NCI-H345 treated with DMSO at 0.1 percent for 48 hours (cell line): ENCODE results near the gene OR52N2.
A peak's percentile ranks its signal among the peaks of the same experiment; 100 is the strongest.

Experiments used
- DNase-seq: peaks from one replicate; lab custom pipeline; 2025; ENCODE audit not compliant: unreplicated experiment; lab: John Stamatoyannopoulos, UW

OR52N2 gene

DNA sequence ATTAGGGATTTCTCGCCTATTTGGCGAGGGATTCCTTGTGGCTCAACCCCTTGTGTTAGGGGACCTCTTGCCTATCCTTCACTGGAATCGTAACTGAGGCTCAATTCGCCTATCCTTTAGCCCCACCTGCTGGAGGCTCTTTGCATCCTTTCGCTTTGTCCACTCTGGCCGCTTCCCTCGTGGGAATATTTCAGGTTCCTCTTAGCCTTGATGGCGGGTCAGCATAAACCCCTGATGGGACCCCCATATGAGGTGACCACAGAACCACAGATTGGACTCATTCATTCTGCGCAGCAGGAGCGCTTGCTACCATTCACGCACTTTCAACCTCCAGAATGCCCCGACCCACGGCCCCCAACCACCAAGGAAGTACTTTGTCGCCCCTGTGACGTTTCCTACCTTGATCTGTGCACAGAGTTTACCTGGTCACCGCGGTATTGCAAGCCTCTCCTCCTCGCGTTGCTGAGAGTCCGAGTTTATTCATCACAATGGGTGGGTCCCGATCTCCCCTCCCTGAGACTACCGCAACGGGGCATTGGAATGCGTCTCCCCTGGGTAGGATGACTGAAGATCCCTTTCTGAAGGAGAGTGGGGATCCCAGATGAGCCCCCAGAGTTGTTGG is at the start of gene OR52N2:
Gene OR52N2, plus strand, starts transcription at position 425 of the 622 bp plus-strand sequence. CDS start 11,412 bp downstream, outside the sequence.
- peak; percentile 66 for DNase-seq

DNA sequence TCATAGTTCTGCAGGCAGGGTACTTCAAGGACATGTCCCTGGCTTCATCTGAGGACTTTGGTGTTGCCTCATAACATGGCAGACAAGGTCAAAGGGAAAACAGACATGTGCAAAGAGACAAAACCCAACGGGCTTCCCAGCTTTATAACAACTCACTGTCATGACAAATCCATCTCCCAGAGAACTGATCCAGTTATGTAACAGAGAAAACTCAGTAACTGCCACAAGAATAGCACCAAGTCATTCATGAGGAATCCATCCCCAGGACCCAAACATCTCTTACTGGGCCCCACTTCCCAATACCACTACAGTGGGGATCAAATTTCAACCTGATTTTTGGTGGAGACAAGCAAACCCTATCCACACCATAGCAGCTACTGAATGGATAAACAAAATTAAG is 41.7 kb upstream of the OR52N2 start:
- no peak for DNase-seq

DNA sequence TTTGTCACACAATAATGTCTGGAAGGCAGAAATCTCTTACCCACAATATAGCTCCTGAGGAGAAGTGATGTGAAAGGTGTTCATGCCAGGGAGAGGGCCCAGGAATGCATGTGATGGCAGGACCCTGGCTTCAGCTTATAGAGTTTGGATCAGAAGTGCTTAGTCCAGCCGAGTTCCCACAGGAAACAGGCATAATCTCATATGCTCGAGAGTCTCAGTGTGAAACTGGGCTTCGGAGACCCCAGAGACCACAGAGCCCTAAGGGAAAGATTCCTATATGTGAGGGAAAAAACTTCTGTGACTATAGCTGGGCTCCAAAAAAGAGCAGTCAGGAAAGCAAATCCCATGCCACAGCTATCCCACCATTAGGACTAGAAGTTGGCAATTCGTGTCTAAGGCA is 25.5 kb upstream of the OR52N2 start, which contains the start of gene OR52N5:
Gene OR52N5, minus strand, starts transcription at position 101 of the 400 bp plus-strand sequence. CDS start 4,721 bp downstream, outside the sequence.
- DNase-seq, result no peak

DNA sequence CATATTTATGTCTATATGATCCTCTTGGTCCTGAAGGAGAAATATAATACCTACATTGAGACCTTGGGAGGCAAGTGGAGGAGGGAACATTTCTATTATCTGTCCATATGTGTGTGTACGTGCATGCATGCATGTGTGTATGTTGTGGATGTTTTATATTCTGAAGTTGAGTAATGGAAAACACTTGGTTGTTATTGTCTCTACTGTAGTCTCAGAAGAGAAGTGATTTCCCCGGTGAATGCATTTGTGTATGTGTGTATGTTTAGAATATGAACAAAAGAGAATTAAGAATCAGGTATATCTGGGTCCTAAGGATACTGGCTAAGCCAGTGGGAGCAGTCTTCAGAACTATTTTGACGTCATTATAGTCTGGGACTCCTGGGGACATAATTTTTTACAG is 17.6 kb upstream of the OR52N2 start, which contains the start of gene OR52N1:
Gene OR52N1, minus strand, starts transcription at position 101 of the 400 bp plus-strand sequence. CDS start 2,449 bp downstream, outside the sequence.
- DNase-seq, result no peak

DNA sequence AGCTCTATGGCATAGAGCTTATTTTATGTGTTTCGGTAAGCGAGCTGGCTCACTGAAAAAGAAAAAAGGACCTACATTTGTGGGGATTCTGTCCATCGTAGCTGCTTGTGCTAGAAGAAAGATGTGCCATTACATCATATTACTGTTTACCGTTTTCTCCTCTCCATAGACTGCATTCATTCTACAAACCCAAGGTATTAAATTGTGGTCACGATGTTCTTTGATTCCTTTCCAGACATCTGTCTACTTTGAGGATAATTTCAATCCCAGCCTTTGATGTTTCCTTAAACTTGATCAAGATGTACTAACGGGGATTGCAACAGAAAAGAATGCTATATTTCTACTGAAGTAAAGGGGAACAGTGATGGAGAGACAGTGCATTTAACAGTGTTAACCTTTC is 12.2 kb upstream of the OR52N2 start:
- DNase-seq, result no peak

DNA sequence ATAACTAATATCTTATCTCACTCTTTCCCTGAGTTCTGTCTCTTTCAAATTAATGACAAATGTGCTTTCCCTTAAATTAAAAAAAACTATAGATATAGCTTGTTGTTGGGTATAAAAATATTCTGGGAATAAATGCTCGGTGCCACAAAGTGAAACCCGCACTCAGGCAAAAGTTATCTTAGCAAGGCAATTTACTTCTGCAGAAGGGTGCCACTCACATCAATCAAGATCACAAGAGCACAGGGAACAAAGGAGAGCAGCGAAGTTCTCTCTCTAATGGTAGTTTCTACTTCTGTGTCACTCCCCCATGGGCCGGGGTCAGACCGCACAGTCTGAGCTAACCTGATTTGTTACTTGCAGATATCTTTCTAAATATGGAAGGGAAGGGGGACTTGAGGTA is 4.7 kb upstream of the OR52N2 start:
- DNase-seq, result no peak

DNA sequence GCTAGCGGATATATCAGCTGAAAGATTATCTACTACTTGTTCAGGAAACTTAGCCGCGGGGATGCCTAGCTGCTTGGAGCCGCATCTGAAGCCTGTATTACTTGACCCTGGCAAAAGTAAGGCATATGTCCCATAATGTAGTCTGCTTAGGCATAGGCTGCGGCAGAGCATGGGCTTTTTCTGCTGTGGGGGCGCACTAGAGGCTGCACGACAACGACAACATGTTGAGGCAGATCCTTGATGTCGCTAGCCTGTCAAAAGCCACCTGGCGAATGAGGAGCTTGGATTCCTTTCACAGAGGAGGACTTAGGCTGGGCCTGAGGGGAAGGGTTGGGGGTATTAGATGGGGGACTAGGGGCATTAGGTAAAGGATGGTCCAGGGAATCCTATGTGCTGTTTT is 1.1 kb upstream of the OR52N2 start:
- DNase-seq, result no peak

DNA sequence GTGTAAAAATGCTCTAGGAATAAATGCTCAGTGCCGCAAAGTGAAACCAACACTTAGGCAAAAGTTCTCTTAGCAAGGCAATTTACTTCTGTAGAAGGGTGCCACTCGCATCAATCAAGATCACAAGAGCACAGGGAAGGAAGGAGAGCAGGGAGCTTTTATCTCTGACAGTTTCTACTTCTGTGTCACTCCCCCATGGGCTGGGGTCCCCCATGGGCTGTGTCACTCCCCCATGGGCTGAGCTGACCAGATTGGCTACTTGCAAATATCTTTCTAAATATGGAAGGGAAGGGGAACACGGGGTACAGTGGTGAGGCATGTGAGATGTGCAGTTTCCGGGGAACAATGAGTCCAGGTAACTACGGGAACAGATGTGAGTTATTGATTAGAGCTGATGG is 397 bp downstream of the OR52N2 start:
- DNase-seq, result peak; percentile 30

DNA sequence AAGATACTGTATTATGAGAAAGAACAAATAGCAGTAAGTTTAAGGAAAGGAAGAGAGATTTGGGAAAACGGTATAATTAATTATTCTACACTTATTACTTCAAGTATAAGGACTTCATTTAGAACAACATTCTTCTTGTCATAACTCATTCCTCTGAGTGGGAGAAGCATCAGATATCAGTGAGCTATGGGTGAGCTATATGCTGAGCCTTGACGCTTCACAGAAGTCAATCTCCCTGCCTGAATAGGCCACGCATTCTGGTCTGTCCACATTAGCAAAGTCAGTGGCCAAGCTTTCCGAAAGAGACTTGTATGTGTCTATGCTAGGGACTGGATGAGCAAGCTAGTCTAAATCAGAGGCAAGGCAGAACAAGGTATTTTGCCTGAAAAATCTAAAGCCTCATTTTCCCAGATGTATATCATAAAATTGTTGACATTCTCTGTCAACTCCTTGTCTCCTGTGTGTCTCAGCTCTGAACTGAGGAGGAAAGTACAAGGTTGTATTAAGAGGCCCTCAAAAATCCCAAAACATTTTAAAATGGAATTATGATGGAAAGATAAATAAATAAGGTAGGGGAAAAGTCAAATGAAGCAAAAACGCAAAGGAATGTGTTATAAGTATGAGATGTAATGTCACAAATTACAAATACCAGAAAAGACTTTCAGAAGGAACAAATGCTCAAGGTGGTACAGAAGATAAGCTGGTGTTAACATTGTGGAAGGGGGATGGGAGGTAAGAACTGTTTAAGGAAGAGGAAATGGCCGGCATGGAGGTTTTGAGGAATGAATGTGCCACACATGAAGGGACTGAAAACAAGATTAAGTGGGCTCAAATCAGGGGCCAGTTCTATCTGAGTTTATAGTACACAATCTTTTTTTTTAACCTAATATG is 1.4 kb downstream of the OR52N2 start:
- no peak for DNase-seq

DNA sequence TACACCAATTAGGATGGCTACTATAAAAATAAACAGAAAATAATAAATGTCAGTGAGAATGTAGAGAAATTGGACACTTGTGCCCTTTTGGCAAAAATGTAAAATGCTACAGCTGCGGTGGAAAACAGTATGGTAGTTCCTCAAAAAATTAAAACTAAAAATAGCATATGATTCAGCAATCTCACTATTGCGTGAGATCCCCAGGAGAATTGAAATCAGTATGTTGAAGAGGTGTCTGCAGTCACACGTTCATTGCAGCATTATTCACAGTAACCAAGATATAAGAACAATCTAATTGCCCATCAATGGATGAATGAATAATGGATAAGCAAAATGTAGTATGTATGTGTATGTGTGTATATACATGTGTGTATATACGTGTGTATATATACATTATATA is 6.8 kb downstream of the OR52N2 start:
- no peak for DNase-seq

DNA sequence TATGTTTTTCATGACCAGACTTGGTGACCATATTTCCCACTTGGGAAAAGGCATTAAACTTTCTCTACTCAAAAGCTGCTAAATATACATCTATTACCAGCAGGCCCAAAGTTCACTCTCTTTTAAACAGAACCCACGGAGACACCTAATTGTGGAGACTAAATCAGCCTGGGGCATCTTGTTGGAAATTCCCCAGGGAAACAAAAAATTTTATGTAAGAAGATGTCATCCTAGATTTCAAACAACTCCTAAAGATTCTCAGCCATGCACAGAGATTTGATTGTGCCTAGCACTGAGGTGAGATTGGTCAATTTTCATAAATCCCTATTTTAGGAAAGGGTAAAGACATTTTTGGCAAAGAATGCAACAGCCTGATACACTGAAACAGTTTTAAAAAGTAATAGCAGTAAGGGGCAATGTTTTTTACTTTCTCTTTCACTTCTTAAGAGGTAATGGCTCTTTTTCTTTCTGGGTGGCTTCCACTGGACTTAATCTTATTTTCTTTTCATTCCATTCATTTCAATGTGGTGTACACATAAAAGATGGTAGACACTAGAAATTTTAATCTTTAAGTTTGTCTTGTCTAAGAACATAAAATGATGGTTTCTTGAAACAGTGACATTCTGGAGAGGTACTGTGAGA is 9.6 kb downstream of the OR52N2 start:
- no peak for DNase-seq

DNA sequence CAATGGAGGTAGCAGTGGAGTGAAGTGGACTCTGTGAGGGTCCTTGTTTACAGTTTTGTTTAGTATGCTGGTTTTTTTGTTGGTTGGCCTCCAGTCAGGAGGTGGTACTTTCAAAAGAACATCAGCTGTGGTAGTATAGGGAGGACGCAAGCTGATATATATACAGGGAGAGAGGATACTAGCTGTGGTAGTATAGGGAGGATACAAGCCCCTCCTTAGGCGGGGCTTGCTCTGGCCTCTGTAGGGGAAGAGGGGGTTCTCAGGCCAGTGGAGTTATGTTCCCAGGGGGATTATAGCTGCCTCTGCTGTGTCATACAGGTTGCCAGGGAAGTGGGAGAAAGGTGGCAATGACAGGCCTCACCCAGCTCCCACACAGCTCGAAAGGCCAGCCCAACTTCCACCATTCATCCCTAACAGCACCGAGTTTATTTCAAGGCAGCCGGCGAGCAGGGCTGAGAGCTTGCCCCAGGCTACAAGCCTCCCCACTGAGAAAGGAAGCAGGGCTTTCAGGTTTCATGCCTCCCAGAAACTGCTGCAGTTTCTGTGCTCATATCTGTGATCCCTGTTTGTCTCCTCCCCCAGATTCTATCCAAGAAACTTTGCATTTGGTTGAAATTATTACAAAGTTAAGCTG is 22.6 kb downstream of the OR52N2 start:
- DNase-seq, result no peak

DNA sequence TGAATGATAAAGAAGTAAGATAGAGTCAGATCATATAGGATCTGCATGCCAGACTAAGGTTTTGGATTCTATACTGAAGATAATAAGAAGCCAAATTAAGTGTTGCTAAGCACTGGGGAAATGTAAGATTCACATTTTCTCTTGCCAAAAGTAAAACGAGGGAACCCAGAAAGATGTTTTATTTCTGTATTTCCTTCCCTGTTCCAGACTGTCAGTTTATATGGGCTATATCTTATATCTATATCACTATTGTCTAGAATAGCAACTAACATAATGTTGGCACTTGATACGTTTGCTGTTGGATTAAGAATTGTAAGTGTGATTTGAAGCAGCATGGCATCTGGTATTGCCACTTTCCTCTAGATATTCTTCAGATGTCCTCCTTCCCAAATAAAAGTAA is 24.7 kb downstream of the OR52N2 start:
- DNase-seq, result no peak

DNA sequence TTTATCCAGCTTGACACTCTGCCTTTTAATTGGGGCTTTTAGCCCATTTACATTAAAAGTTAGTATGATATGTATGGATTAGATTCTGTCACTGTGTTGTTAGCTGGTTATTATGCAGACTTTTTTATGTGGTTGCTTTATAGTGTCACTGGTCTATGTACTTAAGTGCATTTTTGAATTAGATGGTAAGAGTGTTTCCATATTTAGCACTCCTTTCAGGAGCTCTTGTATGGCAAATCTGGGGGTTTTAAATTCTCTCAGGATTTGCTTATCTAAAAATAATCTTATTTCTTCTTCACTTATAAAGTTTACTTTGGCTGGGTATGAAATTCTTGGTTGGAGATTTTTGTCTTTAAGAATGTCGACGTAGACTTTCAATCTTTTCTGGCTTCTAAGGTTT is 29.0 kb downstream of the OR52N2 start:
- no peak for DNase-seq

DNA sequence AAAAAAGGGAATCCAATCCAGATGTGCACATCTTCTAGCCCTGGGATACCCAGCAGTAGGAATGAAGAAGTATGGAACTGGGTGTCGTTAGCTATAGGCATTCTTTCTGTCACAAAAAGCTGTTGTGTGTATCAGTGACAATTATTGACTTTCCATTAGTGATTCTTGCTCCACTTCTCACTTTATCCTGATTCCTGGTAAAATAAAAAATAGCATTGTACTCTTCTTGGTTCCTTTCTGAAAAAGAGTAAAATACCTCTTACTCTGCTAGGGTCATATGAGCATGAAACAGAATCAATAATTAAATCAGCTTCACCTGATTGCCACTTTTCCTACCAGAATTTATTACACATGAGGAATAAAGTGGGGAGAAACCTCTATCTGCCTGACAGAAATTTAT is 33.1 kb downstream of the OR52N2 start, which contains the start of gene OR52E6:
Gene OR52E6, minus strand, starts transcription at position 101 of the 400 bp plus-strand sequence. Its CDS starts 0 bp downstream, at position 101.
- DNase-seq, result no peak

DNA sequence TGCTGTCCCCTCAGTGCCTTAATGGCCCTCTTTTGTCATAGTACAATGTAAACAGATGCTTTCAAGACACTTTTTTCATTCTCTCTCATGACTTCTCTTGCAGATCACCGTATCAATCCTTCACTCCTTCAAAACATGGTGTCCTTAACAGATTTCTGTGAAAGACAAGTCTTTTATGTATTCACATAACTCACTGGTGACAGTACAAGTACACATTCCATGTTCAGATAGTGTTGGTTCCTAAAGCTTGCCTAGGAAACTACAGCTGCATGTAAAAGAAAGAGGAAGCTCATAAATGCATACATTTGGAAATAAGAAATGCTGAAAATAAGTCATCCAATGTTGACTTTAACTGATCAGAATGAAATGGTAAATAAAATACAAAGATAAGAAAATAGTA is 38.0 kb downstream of the OR52N2 start:
- DNase-seq, result no peak

DNA sequence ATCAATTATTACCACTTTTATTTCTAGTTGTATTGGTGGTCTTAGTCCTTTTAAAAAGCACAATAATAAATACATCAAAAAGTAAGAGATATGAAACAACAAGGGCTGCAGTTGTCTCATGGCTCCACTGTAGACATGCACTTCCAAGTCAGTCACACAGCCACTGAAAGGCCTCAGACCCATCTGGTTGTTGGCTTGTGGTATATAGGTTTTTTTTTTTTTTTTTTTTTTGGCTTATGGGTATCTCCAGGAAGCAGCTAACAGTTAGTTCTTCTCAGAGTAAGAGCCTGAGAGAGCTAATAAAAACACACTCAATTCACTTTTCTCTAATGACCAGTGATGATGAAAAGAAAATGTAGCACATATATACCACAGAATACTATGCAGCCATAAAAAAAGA is 39.0 kb downstream of the OR52N2 start:
- no peak for DNase-seq

DNA sequence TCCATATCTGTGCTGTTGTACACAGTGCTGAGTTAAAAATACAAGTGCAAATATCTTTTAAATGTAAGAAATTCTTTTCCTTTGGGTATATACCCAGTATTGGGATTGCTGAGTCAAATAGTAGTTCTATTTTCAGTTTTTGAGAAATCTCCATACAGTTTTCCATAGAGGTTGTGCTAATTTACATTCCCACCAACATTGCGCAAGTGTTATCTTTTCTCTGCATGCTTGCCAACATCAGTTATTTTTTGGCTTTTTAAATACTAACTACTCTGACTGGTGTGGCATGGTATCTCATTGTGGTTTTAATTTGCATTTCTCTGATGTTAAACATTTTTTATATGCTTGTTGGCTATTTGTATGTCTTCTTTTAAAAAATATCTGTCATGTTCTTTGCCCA is 42.3 kb downstream of the OR52N2 start:
- DNase-seq, result no peak

DNA sequence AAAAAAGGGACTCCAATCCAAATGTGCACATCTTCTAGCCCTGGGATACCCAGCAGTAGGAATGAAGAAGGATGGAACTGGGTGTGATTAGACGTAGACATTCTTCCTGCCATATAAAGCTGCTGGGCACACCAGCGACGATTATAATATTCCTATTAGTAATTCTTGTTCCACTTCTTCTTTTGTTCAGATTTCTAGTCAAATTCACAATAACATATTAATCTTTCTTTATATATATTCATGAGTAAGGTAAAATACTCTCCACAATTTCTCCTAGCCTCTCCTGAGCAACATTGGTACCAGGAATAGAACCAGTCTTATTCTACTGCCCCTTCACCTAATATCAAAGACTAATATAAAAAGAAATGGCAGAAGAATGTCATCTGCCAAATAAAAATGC is 48.9 kb downstream of the OR52N2 start, which contains the start of gene OR52E8:
Gene OR52E8, minus strand, starts transcription at position 101 of the 400 bp plus-strand sequence. Its CDS starts 0 bp downstream, at position 101.
- no peak for DNase-seq

DNA sequence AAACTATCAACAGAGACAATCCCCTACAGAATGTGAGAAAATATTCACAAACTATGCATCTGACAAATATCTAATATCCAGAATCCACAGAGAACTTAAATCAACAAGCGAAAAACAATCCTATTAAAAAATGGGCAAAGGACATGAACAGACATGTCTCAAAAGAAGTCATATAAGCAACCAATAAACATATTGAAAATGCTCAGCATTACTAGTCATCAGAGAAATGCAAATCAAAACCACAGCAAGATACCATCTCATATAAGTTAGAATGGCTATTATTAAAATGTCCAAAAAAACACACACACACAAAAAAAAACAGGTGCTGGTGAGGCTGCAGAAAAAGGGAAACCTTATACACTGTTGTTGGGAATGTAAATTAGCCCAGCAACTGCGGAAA is 57.1 kb downstream of the OR52N2 start:
- no peak for DNase-seq
